GM19467 (cell line): Measurements from ENCODE around the gene SESN1.
"Not testable (repeated sequence)": the region's sequence is repeated elsewhere in the genome, so short reads cannot be mapped to it uniquely, and the experiment has no call there.

Source experiments
- ATAC-seq: cut with Tn5 transposase; IDR thresholded peaks from one replicate; pipeline ENCODE4 v1.9.1; 2021; ENCODE audit warnings: mild to moderate bottlenecking, moderate library complexity; ENCODE audit not compliant: unreplicated experiment

SESN1 gene

DNA sequence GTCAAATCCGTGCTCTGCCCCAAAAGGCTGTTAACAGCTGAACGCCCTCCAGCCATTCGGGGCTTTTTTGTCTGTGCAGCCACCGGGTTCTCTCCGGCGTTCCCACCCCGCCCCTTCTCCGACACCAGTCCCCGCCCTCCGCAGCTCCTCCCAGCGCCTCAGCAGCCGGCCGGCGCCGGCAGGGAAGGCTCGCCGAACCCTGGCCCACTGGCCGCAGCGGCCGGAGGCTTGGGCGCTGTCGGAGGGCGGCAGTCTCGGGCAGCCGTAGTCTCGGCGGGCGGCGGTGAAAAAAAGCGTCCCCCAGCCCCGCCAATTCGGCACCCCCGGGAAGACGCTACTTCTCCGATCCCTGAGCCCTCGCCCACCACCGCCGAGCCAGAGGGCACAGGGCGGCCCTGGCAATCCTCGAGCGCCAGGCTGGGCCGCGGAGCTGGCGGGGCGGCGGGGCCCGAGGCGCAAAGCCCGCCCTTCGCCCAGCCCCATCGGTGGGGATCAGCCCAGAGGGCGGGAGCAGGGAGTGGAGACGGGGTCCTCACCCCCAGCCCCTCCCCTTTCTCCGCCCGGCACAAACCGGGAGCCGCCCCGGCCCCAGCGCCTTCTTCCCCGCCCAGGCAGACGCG lies at the start of gene SESN1:
SESN1 (minus strand) TSS at position 431 of the 620 bp plus-strand sequence. CDS start 773 bp downstream, outside the sequence.
- ATAC-seq, result peak; percentile 55

DNA sequence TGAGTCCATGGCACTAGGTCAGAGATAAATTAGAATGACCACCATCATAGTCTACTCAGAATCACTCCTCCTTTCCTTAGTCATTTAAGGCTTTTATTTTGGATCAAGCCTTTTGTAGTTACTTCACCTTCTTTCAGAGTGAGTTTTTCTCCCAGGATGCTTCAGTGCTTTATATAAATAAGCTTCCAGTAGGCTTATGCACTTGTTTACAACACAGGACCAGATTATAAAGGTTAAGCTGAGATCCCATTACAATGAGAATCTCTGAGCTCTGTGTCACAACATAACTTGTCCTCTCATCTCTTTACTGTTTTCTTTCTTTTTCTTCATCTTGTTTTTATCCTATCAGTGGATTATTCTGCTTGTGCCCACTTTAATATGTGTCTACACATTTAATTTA lies 48.5 kb upstream of the SESN1 start:
- no peak for ATAC-seq

DNA sequence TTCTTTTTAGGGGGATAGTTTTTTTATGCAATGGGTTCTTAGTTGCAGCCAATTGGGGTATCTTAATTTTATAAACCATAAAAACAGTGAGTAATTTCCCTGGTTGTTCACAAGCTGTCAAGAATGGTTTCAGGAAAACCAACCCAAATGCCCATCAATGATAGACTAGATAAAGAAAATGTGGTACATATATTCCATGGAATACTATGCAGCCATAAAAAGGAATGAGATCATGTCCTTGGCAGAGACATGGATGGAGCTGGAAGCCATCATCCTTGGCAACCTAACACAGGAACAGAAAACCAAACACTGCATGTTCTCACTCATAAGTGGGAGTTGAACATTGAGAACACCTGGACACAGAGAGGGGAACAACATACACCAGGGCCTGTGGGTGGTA lies 47.4 kb upstream of the SESN1 start:
- not testable (repeated sequence) for ATAC-seq

DNA sequence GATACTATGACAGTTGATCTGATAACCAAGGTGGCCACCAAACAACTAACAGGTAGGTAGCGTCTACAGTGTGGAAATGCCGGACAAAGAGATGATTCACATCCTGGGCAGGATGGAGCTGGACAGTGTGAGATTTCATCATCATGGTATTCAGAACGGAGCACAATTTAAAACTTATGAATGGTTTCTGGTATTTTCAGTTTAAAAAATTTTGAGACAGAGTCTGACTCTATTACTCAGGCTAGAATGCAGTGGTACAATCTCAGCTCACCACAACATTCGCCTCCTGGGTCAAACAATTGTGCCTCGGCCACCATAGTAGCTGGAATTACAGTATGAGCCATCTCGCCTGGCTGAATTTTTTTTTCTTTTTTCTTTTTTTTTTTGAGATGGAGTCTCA lies 44.5 kb upstream of the SESN1 start:
- ATAC-seq, result no peak

DNA sequence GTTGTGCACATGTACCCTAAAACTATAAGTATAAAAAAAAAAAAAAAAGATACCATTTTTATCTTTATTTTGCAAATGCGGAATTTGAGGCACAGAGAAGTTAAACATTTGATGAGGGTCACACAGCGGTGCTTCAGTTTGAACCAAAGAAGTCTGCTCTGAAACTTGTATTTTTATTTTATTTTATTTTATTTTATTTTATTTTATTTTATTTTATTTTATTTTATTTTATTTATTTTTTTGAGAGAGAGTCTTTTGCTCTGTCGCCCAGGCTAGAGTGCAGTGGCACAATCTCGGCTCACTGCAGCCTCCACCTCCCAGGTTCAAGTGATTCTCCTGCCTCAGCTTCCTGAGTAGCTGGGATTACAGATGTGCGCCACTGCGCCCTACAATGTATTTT lies 41.9 kb upstream of the SESN1 start:
- not testable (repeated sequence) for ATAC-seq

DNA sequence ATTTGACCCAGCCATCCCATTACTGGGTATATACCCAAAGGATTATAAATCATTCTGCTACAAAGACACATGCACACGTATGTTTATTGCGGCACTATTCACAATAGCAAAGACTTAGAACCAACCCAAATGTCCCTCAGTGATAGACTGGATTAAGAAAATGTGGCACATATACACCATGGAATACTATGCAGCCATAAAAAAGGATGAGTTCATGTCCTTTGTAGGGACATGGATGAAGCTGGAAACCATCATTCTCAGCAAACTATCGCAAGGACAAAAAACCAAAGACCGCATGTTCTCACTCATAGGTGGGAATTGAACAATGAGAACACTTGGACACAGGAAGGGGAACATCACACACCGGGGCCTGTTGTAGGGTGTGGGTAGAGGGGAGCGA lies 41.4 kb upstream of the SESN1 start:
- ATAC-seq, result not testable (repeated sequence)

DNA sequence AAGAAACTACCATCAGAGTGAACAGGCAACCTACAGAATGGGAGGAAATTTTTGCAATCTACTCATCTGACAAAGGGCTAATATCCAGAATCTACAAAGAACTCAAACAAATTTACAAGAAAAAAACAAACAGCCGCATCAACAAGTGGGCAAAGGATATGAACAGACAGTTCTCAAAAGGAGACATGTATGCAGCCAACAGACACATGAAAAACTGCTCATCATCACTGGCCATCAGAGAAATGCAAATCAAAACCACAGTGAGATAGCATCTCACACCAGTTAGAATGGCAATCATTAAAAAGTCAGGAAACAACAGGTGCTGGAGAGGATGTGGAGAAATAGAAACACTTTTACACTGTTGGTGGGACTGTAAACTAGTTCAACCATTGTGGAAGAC lies 41.0 kb upstream of the SESN1 start:
- not testable (repeated sequence) for ATAC-seq

DNA sequence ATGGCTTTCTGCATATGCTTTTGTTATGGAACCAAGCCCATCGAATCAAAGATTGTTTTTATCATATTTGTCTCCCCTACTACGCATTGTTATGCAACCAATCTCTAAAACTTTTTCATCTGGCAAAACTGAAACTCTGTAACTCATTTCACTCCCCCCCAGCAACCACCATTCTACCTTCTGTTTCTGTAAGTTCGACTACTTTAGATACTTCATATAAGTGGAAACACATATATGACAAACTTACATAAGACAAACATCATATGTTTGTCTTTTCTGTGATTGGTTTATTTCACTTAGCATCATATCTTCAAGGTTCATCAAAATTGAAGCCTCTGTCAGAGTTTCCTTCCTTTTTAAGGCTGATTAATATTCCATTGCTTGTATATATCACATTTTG lies 35.4 kb upstream of the SESN1 start:
- no peak for ATAC-seq

DNA sequence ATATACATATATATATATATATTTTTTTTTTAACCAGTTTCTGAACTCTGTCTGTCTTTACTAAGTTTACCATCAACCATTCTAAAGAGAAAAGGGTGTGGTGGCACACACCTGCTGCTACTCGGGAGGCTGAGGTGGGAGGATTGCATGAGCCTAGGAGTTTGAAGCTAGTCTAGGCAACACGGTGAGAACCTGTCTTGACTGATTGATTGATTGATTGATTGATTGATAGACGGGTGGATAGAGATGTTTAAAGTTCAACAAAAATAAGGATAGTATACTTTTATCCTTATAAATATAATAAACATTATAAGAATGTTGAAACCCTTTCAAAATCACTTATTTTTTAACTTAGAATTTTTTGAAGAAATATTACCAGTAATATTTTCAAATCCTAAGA lies 30.9 kb upstream of the SESN1 start:
- ATAC-seq, result no peak

DNA sequence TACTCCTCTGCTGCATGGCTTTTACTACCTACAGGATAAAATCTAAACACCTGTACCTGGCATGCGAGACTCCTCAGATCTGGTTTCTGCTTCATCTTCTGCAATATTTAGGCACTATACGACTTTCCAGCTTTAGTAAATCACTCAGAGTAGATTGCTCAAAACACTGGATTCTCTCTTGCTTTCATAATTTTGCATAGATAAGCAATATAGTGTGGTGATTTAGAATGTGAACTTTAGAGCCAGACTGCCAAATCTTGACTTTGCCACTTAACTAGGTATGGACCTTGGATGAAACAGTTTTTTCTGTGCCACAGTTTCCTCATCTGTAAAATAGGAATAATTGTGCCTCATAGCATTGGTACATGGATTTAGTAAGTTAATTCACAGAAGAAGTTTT lies 29.6 kb upstream of the SESN1 start:
- no peak for ATAC-seq

DNA sequence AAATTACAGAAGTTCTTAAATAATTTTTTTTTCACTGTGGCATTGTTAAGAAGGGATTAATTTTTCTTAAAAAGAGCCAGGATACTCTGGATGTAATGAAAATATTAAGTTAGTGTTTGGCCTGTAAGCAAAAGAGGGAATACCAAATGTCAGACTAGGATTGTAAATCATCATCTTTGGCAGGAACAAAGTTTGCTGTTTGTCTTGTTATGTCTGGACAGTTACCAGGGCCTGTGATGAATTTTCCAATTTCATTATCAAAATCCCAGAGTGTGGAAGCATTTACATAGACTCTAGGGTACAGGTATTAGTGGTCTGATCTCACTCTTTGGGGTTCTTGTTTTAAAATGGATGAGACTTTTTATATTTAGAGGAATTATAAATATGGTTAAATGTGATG lies 26.8 kb upstream of the SESN1 start:
- no peak for ATAC-seq

DNA sequence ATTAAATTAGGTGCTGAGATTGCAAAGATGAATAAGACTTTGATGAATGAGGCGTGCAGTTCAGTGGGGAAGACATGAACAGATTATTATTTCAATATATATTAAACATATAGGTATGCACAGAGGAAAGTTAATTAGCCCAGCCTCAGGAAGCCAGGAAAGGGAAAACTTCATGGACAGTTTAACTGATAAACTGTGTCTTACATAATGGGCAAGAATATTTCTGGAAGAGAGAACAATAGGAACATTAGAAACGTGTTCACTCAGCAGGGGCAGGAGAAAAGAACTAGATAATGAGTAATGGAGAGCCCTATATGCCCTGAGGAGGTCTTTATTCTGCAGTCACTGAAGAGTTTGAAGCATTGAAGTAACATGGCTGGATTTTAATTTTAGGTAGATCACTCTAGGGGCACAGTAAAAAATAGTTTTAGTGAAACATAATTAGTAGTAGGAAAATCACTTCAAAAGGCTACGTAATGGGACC lies 24.3 kb upstream of the SESN1 start:
- ATAC-seq, result no peak

DNA sequence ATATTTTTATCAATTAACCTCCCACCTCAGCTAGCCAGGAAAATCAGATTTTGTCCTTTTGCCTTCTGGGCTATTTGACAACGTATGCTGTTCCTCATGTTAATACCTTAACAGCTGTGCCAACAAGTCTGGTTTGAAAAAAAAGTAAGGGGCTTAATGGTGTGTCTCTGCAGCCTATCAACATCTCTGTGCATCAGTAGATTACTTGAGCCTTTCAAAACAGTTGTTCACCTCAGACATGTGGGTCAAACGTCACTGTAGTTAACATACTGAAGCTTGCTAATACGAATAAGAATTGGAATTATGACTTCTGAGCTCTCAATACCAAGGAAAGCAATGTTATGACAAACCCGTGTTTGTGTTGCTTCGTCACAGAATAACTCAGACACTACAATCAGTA lies 23.7 kb upstream of the SESN1 start:
- no peak for ATAC-seq

DNA sequence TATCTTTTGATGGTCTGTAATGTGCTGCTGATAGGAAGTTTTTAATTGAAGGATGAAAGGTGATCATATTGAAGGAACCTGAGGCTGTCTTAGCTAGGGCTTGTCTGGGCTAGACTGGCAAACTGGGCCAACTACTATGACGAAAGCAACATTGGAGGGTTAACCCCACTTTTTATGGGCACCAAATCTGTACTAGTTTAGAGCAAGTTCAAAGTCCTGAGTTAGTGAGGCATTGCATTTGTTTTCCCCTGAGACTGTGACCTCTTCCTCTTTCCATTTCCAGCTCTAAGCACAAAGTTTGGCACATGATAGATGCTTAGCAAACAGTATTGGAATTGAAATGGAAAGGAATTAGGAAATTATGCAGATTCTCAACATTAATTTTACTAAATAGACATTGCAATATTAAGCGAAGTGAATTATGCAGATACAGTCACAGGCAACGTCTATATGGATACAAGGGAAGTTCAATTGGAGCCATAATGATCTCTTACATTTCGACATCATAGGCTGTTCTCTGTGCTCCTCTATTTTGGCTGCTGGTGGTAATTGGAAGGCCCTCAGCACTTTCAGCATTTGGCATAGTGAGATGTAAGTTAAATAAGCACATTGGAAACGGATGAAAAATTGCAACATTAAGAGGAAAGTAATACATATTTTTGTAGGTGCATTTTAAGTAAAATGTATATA lies 22.8 kb upstream of the SESN1 start:
- peak; percentile 76 for ATAC-seq

DNA sequence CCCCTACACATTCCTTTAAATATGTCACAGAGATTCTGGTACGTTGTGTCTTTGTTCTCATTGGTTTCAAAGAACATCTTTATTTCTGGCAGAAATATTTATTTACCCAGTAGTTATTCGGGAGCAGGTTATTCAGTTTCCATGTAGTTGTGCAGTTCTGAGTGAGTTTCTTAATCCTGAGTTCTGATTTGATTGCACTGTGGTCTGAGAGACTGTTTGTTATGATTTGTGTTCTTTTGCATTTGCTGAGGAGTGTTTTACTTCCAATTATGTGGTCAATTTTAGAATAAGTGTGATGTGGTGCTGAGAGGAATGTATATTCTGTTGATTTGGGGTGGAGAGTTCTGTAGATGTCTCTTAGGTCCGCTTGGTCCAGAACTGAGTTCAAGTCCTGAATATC lies 18.0 kb upstream of the SESN1 start:
- ATAC-seq, result not testable (repeated sequence)

DNA sequence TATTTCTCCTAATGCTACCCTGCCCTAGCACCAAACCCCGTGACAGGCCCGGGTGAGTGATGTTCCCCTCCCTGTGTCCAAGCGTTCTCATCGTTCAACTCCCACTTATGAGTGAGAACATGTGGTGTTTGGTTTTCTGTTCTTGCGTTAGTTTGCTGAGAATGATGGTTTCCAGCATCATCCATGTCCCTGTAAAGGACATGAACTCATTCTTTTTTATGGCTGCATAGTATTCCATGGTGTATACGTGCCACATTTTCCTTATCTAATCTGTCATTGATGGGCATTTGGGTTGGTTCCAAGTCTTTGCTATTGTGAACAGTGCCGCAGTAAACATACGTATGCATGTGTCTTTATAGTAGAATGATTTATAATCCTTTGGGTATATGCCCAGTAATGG lies 15.0 kb upstream of the SESN1 start:
- not testable (repeated sequence) for ATAC-seq

DNA sequence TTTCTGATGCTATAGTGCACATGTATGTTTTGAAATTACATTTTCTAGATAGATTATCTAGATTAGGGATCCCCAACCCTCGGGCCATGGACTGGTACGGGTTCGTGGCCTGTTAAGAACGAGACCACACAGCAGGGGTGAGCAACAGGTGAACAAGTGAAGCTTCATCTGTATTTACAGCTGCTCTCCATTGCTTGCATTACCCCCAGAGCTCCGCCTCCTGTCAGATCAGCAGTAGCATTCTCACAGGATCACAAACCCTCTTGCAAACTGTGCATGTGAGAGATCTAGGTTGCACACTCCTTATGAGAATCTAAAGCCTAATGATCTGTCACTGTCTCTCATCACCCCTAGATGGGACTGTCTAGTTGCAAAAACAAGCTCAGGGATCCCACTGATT lies 11.0 kb upstream of the SESN1 start:
- ATAC-seq, result no peak

DNA sequence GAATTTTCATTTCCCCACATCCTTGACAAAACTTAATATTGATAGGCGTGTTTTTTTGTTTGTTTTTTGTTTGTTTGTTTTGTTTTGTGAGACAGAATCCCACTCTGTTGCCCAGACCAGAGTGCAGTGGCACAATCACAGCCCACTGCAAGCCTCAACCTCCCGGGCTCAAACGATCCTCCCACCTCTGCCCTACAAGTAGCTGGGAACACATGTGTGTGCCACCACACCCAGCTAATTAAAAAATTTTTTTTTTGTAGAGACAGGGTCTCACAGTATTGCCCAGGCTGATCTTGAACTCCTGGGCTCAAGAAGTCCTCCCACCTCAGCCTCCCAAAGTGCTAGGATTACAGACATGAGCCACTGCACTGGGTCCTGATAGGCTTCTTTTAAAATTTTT lies 9.9 kb upstream of the SESN1 start:
- no peak for ATAC-seq

DNA sequence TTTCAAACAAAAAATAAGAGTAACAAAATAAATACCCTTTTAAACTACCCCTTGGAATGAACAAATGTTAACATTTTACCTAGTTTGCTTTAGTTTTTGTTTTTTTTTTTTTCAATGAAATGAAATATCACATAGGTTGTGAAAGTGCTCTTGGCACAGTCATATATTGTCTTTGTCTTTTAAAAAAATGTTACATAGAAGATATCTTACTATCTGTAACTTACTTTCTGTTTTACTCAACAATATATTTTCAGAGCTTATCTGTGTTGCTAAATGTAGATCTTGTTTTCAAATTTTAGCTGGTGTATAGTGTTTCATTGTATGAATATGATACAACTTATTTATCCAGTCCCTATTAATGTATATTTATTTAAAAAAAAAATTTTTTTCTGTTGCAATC lies 9.3 kb upstream of the SESN1 start:
- ATAC-seq, result no peak

DNA sequence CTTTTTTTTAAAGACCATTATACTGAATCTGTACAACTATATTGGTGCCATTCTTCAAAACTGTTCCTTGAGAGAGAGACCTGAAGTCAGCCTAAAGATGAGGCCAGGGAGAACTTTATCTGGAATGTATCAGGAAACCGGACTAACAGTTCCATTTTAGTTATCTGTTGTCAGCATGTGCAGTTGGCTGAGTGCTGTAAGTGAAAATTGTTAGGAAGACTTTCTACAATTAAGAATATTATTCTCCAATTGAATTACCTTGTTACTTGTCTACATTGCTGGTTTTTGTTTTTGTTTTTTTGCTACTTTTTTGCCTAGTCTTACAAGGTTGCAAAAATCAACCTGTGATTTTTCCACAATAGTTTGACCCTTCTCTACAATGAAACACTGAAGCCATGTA lies 8.1 kb upstream of the SESN1 start:
- ATAC-seq, result no peak

DNA sequence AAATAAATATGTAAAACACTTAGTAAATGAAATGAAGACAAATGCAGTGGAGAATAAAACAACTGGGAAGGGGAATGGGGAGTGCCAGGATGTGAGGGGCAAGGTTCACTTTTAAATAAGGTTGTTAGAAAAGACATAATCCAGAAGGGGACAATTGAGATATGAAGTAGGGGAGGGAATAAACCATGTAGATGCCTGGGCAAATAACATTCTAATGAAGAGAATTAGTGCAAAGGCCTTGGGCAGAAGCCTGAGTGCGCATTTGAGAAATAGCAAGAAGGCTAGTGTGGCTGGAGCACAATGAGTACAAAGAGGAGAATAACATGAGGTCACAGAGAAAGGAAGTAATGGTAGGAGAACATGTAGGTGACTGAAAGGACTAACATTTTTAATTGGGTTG lies 3.0 kb upstream of the SESN1 start:
- no peak for ATAC-seq

DNA sequence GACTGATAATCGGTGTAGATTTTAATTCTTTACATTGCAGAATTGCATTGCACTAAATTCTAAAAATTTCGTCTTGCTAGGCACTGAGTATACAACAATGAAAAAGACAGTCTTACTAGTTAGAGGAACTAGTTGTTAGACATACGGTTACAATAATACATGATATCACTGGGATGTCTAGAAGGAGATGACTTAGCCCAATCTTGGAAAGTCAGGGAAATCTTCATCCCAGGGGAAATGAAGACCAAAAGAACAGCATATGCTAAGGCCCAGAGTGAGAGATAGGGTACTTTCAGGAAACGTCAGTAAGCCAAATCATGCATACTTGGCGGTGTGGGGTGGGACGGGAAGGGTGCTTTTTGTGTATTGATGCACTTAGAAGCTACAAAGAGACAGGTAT lies 1.6 kb upstream of the SESN1 start:
- no peak for ATAC-seq

DNA sequence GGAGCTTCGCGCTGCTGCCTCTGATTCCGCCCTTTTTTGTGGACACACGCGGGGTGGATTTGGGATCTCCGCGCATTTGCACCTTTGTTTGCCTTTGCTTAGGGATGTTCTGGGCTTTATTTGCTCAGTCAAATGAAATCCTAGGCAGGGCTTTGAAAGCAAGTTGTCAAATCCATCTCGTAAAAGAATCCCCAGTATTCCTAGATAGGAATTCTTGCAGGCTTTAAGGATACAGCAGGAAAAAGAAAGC lies 1.1 kb upstream of the SESN1 start:
- ATAC-seq, result no peak
